Psoas muscle (tissue), 8 donors: ENCODE data around the gene USP13. TPM values are rescaled to one million over a fixed set of nuclear protein-coding genes. Genes with fewer than 3 reads are reported as not detected.
A peak's percentile ranks its signal among the peaks of the same experiment; 100 is the strongest.

Experiments
- ATAC-seq, 4 donors: fragments of 200-7000 bp; cut with Tn5 transposase; one replicate each; pipeline ENCODE4 v1.9.1; 2020; ENCODE audit warnings: moderate library complexity in 3 of 4, mild to moderate bottlenecking in 2 of 4
- DNase-seq, 2 donors: peaks; one replicate each; pipeline ENCODE4 v3.0.0-alpha.2; 2020
- H3K27ac ChIP-seq: fragments of 200-600 bp; one replicate; pipeline ENCODE4 v1.8.0; 2022
- H3K27me3 ChIP-seq, 3 donors: fragments of 200-600 bp in 1 of 3; one replicate each; pipeline versions ENCODE4 v1.6.1 to v1.8.0; 2013 to 2022; ENCODE audit warnings: low read length in 2 of 3, mild to moderate bottlenecking in 2 of 3, moderate library complexity in 1 of 3; ENCODE audit not compliant: insufficient read depth in 3 of 3
- H3K36me3 ChIP-seq, 2 donors: fragments of 200-600 bp in 1 of 2; one replicate each; pipeline versions ENCODE4 v1.6.1 to v1.8.0; 2013 to 2022; ENCODE audit warnings: low read depth in 1 of 2, mild to moderate bottlenecking in 1 of 2, moderate library complexity in 1 of 2; ENCODE audit not compliant: insufficient read depth in 1 of 2
- H3K4me1 ChIP-seq: fragments of 200-600 bp; one replicate; pipeline ENCODE4 v1.8.0; 2022
- H3K4me3 ChIP-seq: fragments of 200-600 bp; one replicate; pipeline ENCODE4 v1.8.0; 2022; ENCODE audit warnings: mild to moderate bottlenecking
- H3K9me3 ChIP-seq: fragments of 200-600 bp; one replicate; pipeline ENCODE4 v1.8.0; 2022
- CTCF ChIP-seq: fragments of 200-600 bp; IDR thresholded peaks from one replicate; pipeline ENCODE4 v1.8.0; 2022; ENCODE audit warnings: antibody characterized with exemption
- WGBS, 3 donors: extraction: QIAGEN DNeasy Blood & Tissue Kit; methylation state at CpG; one replicate each; pipeline versions ENCODE4 v1.1.6 to v1.1.7; 2013; 5-methylcytosine and 5-hydroxymethylcytosine counted together
- intact Hi-C, 2 donors: fragments of 100-400 bp; cut with DNase I; formaldehyde crosslinking; loops; one replicate each; pipeline versions ENCODE4 v1.11.0 to v1.14.2; 2022
- polyA plus RNA-seq, 3 donors: library from polyadenylated mRNA; stranded (reverse); fragments of 200-250 nt; gene quantifications; one replicate each; pipeline ENCODE4 v1.2.3, GENCODE V29; 2013
- total RNA-seq, 4 donors: library from RNA; stranded (reverse); fragmentation: NEBNext Ultra II Directional in 2 of 4; extraction: Animal tissue kit (Norgen Biotek cat#: 25700) in 2 of 4; gene quantifications; one replicate each; pipeline versions ENCODE4 v1.2.1 to v1.2.4, GENCODE V29; 2021 to 2023
- donor health status: healthy with polysubstance abuse.
- donor health status: DM: no; HTN: no; CAD: no; lungs with moderate emphysema.
- donor health status: Bipolar disorder and iron deficiency.
- donor health status: healthy.
- donor health status: DM: yes; HTN: yes; CAD: no.
- donor health status: DM: no; HTN: no; CAD: no.
- donor health status: DM: no; HTN: no; CAD: no.
- donor health status: DM: yes; HTN: yes; CAD: no.

The USP13 gene
- total and polyA plus RNA-seq, 7 donors: 16.1 to 324 (median 175) TPM

GRCh38 chr3:179801856-179802255, 149.0 kb downstream of the USP13 start:
- no peaks in the 10 kb centered on the region for H3K9me3 ChIP-seq
- H3K27me3 ChIP-seq: no peaks in the 10 kb centered on the region
- ATAC-seq (no peak), DNase-seq (no peak)
- WGBS, 3 donors: 89 to 93% (median 92%) methylated on average over 4 of the region's 4 CpGs
- TF ChIP-seq CTCF: no peak
- no peak overlapping the region for H3K27ac ChIP-seq
- H3K36me3 ChIP-seq: no peaks in the 10 kb centered on the region
- H3K4me3 ChIP-seq: no peak overlapping the region
- H3K4me1 ChIP-seq: no peaks in the 10 kb centered on the region
- intact Hi-C loops: no loop called here

GRCh38 chr3:179806177-179806576, 153.3 kb downstream of the USP13 start:
- no peaks in the 10 kb centered on the region for H3K36me3 ChIP-seq
- no peak for TF ChIP-seq CTCF
- no peaks in the 10 kb centered on the region for H3K4me1 ChIP-seq
- H3K27ac ChIP-seq: no peak overlapping the region
- intact Hi-C loops: no loop called here
- WGBS, 3 donors: 46 to 55% (median 50%) methylated on average over 5 of the region's 5 CpGs
- no peak for DNase-seq
- no peaks in the 10 kb centered on the region for H3K9me3 ChIP-seq
- ATAC-seq: no peak
- H3K4me3 ChIP-seq: no peak overlapping the region
- H3K27me3 ChIP-seq: no peaks in the 10 kb centered on the region

DNA sequence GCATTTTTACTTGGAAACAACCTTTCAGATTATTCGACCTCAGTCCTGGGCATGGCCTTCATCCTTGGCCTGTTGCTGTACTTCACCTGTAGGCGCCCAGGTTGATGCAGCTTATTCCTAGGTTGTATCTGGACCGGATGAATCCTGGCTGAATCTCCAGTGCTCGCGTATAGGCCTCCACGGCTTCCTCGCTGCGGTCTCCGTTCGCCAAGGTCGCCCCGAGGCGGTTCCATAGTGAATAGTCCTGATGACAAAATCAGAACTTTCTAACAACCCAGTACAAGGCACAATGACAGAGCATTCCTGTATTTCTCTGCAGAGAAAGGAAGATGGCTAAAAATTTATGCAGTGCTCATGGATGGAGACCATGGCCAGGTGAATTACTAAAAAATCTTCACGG, 154.7 kb downstream of the USP13 start:
- intact Hi-C loops: no loop called here
- Histone ChIP-seq H3K9me3 (no peaks in the 10 kb centered on the region), H3K4me1 (no peaks in the 10 kb centered on the region), H3K36me3 (no peaks in the 10 kb centered on the region), H3K27me3 (no peaks in the 10 kb centered on the region), H3K4me3 (no peak overlapping the region), H3K27ac (no peak overlapping the region)
- 92 to 96% (median 96%) methylated on average over 14 of the region's 14 CpGs for WGBS, 3 donors
- DNase-seq: no peak
- ATAC-seq: no peak
- TF ChIP-seq CTCF: no peak

DNA sequence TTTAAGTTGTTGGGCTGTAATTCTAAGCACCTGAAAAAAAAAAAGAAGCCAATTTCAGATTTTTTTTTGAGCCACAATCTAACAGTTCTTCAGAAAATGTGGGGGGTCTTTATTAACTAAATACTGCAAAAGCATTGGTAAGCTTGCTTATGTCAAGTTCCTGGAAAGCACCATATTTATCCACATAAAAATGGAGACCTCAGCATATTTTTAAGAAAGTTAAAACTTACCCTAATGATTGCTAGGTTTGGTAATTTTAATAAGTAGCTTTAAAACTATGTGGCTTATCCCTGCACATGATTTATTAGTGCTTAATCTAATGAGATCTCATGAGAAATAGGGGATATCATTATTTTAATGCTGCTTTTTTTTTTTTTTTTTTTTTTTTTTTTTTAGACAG, 156.8 kb downstream of the USP13 start:
- H3K27me3 ChIP-seq: no peaks in the 10 kb centered on the region
- H3K27ac ChIP-seq: no peak overlapping the region
- no peak overlapping the region for H3K4me3 ChIP-seq
- intact Hi-C loops: no loop called here
- no peaks in the 10 kb centered on the region for H3K9me3 ChIP-seq
- no peak for ATAC-seq
- no peak for DNase-seq
- no peak for TF ChIP-seq CTCF
- H3K4me1 ChIP-seq: no peaks in the 10 kb centered on the region
- no peaks in the 10 kb centered on the region for H3K36me3 ChIP-seq

GRCh38 chr3:179811321-179812095, 158.7 kb downstream of the USP13 start:
- no peak for DNase-seq
- no peaks in the 10 kb centered on the region for H3K36me3 ChIP-seq
- WGBS, 3 donors: 16 to 23% (median 18%) methylated on average over 9 of the region's 9 CpGs
- peak; percentile 49 to 79 (median 62) for ATAC-seq
- no peaks in the 10 kb centered on the region for H3K27me3 ChIP-seq
- H3K4me3 ChIP-seq: no peak overlapping the region
- no peak overlapping the region for H3K27ac ChIP-seq
- intact Hi-C loops: no loop called here
- no peaks in the 10 kb centered on the region for H3K9me3 ChIP-seq
- TF ChIP-seq CTCF: peak; percentile 55
- H3K4me1 ChIP-seq: no peaks in the 10 kb centered on the region
